GM12878 (cell line): ENCODE results near the gene ZNF780A. TPM values are rescaled to one million over a fixed set of nuclear protein-coding genes. Genes with fewer than 3 reads are reported as not detected.

Source experiments
- CBX5 ChIP-seq: sonication (generic); IDR thresholded peaks from 2 replicates; pipeline ENCODE4 v1.6.1; 2016; ENCODE audit warnings: low read depth, moderate library complexity, mild to moderate bottlenecking, inconsistent platforms
- CEBPB ChIP-seq, 2 experiments: fragments of 150-350 bp in 1 of 2; IDR thresholded peaks; 2 replicates each; pipeline ENCODE4 v1.6.1; 2012 to 2014; ENCODE audit warnings: low read depth in 2 of 2, low read length in 2 of 2, borderline replicate concordance in 1 of 2, inconsistent platforms in 1 of 2
- IKZF1 ChIP-seq: fragments of 450-650 bp; conservative IDR thresholded peaks from 2 replicates; pipeline ENCODE4 v1.6.1; 2017; ENCODE audit warnings: antibody characterized with exemption, mild to moderate bottlenecking
- JUNB ChIP-seq: IDR thresholded peaks from 2 replicates; pipeline ENCODE4 v1.6.1; 2016; ENCODE audit warnings: antibody characterized with exemption, mild to moderate bottlenecking
- MXI1 ChIP-seq: fragments of 150-350 bp; IDR thresholded peaks from 2 replicates; pipeline ENCODE4 v1.6.1; 2011; ENCODE audit warnings: low read depth, mild to moderate bottlenecking, inconsistent platforms, low read length, improper control_type of control experiment
- NBN ChIP-seq: fragments of 450-650 bp; IDR thresholded peaks from 2 replicates; pipeline ENCODE4 v1.6.1; 2016
- NFYB ChIP-seq: IDR thresholded peaks from 2 replicates; pipeline ENCODE4 v1.6.1; 2011; ENCODE audit warnings: low read depth, mild to moderate bottlenecking, low read length, improper control_type of control experiment, moderate library complexity; ENCODE audit not compliant: insufficient read depth
- POU2F2 ChIP-seq: IDR thresholded peaks from 3 replicates; pipeline ENCODE4 v1.6.1; 2011; ENCODE audit warnings: low read depth, mild to moderate bottlenecking, low read length, borderline replicate concordance
- RBBP5 ChIP-seq: fragments of 200-600 bp; sonication (generic); conservative IDR thresholded peaks from 2 replicates; pipeline ENCODE4 v1.6.1; 2016
- SIX5 ChIP-seq: IDR thresholded peaks from 2 replicates; pipeline ENCODE4 v1.6.1; 2011; ENCODE audit warnings: mild to moderate bottlenecking, low read depth, low read length, moderate library complexity; ENCODE audit not compliant: severe bottlenecking
- SKIL ChIP-seq: fragments of 450-650 bp; IDR thresholded peaks from 2 replicates; pipeline ENCODE4 v1.6.1; 2017; ENCODE audit warnings: mild to moderate bottlenecking, low read depth, inconsistent platforms; ENCODE audit not compliant: poor library complexity, severe bottlenecking
- SUZ12 ChIP-seq: fragments of 200-600 bp; sonication (generic); IDR thresholded peaks from one replicate; pipeline ENCODE4 v1.6.1; 2018; ENCODE audit warnings: antibody characterized with exemption, mild to moderate bottlenecking; ENCODE audit not compliant: unreplicated experiment
- YBX1 ChIP-seq: fragments of 450-650 bp; IDR thresholded peaks from 2 replicates; pipeline ENCODE4 v1.6.1; 2016; ENCODE audit warnings: antibody characterized with exemption
- polyA plus RNA-seq, 11 experiments: library from polyadenylated mRNA; depleted of rRNA in 4 of 11; unstranded in 6 of 11; stranded (reverse) in 5 of 11; fragments of >200 nt; fragmentation: Nextera tagmentation in 4 of 11; fragmentation: Illumina TruSeq in 1 of 11; extraction: Ambion mirVana in 4 of 11; extraction: Trizol in 1 of 11; gene quantifications; 1 replicate in 1 of 11; 2 replicates in 10 of 11; pipeline versions ENCODE4 v1.2.1 to v1.2.3, GENCODE V29; 2011 to 2016; ENCODE audit warnings: inconsistent platforms in 2 of 11, missing spikeins in 2 of 11, low read depth in 1 of 11
- total RNA-seq, 4 experiments: library from RNA; depleted of rRNA in 3 of 4; stranded (reverse); fragments of >200 nt in 3 of 4; fragmentation: Illumina TruSeq in 1 of 4; extraction: Trizol in 1 of 4; gene quantifications; 2 replicates each; pipeline versions ENCODE4 v1.2.1 to v1.2.3, GENCODE V29; 2013 to 2021
- TF ChIP-seq, protein P1 (sequence below): fragments of 450-650 bp; IDR thresholded peaks from 2 replicates; pipeline ENCODE4 v1.6.1; 2018; ENCODE audit warnings: mild to moderate bottlenecking, low read depth, moderate library complexity; ENCODE audit not compliant: partially characterized antibody

ZNF780A gene
- total and polyA plus RNA-seq, 10 of the 15 experiments (the other 5 are each of a cell fraction or from before 2014, with no cell fraction given) = 10.9 to 27.6 (median 17.6) TPM

GRCh38 chr19:40084948-40085347 is 5.8 kb downstream of the ZNF780A start (continued):
- TF ChIP-seq SIX5 (no peak), RBBP5 (no peak), POU2F2 (no peak), MXI1 (no peak), CBX5 (no peak), YBX1 (no peak), IKZF1 (no peak), JUNB (no peak), CEBPB (IDR thresholded peaks at IDR 0.05; ENCODE audit: borderline replicate concordance in 1 of 2, low read depth in 2 of 2, low read length in 2 of 2) (no peak), NBN (no peak), SUZ12 (no peak), NFYB (no peak), SKIL (no peak)
- TF ChIP-seq, protein P1, sequence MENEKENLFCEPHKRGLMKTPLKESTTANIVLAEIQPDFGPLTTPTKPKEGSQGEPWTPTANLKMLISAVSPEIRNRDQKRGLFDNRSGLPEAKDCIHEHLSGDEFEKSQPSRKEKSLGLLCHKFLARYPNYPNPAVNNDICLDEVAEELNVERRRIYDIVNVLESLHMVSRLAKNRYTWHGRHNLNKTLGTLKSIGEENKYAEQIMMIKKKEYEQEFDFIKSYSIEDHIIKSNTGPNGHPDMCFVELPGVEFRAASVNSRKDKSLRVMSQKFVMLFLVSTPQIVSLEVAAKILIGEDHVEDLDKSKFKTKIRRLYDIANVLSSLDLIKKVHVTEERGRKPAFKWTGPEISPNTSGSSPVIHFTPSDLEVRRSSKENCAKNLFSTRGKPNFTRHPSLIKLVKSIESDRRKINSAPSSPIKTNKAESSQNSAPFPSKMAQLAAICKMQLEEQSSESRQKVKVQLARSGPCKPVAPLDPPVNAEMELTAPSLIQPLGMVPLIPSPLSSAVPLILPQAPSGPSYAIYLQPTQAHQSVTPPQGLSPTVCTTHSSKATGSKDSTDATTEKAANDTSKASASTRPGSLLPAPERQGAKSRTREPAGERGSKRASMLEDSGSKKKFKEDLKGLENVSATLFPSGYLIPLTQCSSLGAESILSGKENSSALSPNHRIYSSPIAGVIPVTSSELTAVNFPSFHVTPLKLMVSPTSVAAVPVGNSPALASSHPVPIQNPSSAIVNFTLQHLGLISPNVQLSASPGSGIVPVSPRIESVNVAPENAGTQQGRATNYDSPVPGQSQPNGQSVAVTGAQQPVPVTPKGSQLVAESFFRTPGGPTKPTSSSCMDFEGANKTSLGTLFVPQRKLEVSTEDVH = no peak
